ENCODE results near the gene CFAP57. TPM values are rescaled to one million over a fixed set of nuclear protein-coding genes. Genes with fewer than 3 reads are reported as not detected.

CFAP57 gene
- total RNA-seq, 4 donors from 2014 or later: 0.10 to 0.81 (median 0.11) TPM; not detected in 1

DNA sequence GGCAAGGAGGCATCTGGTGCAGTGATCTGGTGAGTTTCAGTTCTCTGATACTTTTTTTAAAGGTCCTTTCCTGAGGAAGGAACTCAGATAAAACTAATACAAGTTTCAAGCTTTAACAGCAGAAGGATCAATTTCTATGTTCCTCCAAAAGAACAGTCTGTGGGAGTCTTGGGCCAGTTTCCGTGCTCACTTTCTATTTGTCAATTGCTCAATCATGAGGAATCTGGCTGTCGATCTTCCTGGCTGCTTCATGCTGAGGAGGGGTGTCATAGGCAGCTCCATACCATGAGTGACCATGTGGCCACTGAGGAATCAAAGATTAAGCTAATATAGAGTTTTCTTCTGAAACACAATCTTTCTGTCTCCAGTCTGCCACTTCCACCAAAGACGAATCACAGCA, 86.2 kb downstream of the CFAP57 start:
- Histone ChIP-seq H3K4me1 (no peaks in the 10 kb centered on the region), H3K27ac (no peak overlapping the region), H3K4me3 (no peak overlapping the region), H3K27me3 (no peaks in the 10 kb centered on the region), H3K36me3 (no peaks in the 10 kb centered on the region), H3K9me3 (no peaks in the 10 kb centered on the region)
- TF ChIP-seq POLR2AphosphoS5 (IDR thresholded peaks at IDR 0.05) (no peak), EP300 (IDR thresholded peaks at IDR 0.05) (no peak)
- 82% methylated on average over 3 of the region's 3 CpGs for WGBS
- no peak for DNase-seq (ENCODE audit: low spot score in 2 of 2)

DNA sequence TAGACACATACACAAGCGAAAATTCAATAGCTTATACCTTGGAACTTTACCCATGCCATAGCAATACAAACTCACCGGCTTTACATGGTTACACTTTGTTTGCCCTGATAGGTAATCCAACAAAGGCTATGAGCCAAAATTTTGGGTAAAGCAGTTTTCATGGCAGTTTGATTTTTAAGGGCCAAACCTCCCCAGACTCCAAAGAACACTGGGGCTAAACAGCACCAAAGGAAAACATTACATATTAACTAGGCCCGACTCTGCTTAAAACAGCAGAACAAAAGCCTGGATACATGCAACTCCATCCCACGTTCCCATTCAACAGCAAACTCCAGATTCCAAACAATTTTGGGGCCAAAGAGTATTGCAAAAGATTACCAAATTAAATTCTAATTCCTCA, 93.3 kb downstream of the CFAP57 start:
- no peaks in the 10 kb centered on the region for H3K36me3 ChIP-seq
- H3K27me3 ChIP-seq: no peaks in the 10 kb centered on the region
- TF ChIP-seq POLR2A (IDR thresholded peaks at IDR 0.05) (no peak), EP300 (IDR thresholded peaks at IDR 0.05) (no peak), POLR2AphosphoS5 (IDR thresholded peaks at IDR 0.05) (no peak)
- TF ChIP-seq, protein P1, sequence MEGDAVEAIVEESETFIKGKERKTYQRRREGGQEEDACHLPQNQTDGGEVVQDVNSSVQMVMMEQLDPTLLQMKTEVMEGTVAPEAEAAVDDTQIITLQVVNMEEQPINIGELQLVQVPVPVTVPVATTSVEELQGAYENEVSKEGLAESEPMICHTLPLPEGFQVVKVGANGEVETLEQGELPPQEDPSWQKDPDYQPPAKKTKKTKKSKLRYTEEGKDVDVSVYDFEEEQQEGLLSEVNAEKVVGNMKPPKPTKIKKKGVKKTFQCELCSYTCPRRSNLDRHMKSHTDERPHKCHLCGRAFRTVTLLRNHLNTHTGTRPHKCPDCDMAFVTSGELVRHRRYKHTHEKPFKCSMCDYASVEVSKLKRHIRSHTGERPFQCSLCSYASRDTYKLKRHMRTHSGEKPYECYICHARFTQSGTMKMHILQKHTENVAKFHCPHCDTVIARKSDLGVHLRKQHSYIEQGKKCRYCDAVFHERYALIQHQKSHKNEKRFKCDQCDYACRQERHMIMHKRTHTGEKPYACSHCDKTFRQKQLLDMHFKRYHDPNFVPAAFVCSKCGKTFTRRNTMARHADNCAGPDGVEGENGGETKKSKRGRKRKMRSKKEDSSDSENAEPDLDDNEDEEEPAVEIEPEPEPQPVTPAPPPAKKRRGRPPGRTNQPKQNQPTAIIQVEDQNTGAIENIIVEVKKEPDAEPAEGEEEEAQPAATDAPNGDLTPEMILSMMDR (IDR thresholded peaks at IDR 0.05): no peak
- H3K4me1 ChIP-seq: peaks cover 6% of the 10 kb centered on the region
- H3K9me3 ChIP-seq: no peaks in the 10 kb centered on the region
- 83% methylated on average over 4 of the region's 4 CpGs for WGBS
- DNase-seq (ENCODE audit: low spot score in 2 of 2): no peak
- H3K27ac ChIP-seq: no peak overlapping the region
- no peak overlapping the region for H3K4me3 ChIP-seq

DNA sequence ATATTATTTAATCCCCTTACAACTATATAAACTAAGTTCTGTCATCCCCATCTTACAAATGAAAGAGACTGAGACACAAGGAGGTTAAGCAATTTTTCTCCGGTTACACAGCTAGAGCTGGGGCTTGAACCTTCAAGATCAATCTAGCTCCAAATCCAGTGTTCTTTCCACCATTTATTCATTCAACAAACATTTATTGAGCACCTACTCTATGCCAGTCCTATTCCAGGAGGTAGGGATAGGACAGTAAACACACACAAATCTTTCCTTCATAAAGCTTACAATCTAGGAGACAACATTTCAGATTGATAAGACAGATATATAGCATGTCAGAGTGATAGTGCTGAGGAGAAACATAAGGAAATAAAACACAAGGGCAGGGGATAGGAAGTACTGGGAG, 94.8 kb downstream of the CFAP57 start:
- Histone ChIP-seq H3K27ac (no peak overlapping the region), H3K4me3 (no peak overlapping the region), H3K9me3 (no peaks in the 10 kb centered on the region), H3K27me3 (peaks cover 6% of the 10 kb centered on the region), H3K36me3 (no peaks in the 10 kb centered on the region), H3K4me1 (peaks cover 14% of the 10 kb centered on the region)
- TF ChIP-seq EP300 (IDR thresholded peaks at IDR 0.05): no peak
- TF ChIP-seq, protein P1 (IDR thresholded peaks at IDR 0.05): no peak
- DNase-seq (ENCODE audit: low spot score in 2 of 2): no peak
- WGBS: 93% methylated on average over 1 of the region's 1 CpG

DNA sequence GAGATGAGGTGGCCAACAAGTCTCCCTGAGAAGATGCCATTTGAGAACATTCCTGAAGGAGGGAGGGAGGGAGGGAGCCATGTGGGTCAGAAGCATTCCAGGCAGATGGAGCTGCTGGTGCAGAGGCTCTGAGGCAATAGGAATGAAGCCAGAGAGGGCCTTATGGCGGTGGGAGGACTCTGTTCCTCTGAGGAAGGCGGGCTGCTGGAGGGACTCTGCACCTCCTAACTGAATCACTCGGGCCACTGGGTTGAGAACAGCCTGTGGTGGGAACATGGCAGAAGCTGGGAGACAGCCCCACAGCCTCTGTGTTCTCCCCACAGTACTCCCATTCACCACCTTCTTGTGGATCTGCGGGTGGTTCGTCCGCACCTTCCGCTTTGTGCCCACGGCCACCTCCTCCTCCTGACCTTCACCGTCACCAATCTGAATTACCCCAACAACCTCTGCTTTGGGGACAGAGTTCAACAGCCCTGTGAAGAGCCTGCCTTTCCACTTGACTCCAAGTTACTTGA, 95.2 kb downstream of the CFAP57 start:
- no peak overlapping the region for H3K27ac ChIP-seq
- H3K4me3 ChIP-seq: no peak overlapping the region
- 87% methylated on average over 9 of the region's 9 CpGs for WGBS
- peak in 1 of 2 donors; percentile 43 for DNase-seq (ENCODE audit: low spot score in 2 of 2)
- H3K4me1 ChIP-seq: peaks cover 14% of the 10 kb centered on the region
- no peaks in the 10 kb centered on the region for H3K36me3 ChIP-seq
- no peak for TF ChIP-seq POLR2AphosphoS5 (IDR thresholded peaks at IDR 0.05)
- H3K27me3 ChIP-seq: peaks cover 6% of the 10 kb centered on the region
- H3K9me3 ChIP-seq: no peaks in the 10 kb centered on the region

DNA sequence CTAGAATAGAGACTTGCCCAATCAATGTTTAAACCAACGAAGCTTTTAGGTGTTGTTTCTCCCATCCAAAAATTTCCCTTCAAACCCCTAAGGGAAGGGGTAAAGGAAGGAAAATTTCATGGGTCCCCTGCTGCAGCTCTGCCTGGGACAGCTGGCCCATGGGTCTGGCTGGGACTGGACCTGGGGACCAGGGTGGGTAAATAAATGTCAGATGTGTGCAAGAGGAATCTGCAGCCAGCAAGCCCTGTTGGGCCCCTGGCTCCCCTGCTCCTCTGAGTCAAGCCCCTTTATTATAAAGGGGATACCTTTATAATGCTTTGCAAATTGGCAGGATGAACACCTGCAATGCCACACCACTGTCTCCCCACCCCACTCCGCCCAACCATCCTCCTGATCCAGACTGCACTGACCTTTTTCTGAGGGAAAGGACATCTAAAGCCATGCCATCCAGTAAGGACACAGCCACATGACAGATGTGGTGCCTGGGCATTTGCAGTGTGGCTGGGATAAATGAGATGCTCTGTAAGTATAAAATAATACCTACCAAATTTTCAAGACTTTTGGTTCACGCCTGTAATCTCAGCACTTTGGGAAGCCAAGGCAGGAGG, 95.8 kb downstream of the CFAP57 start:
- H3K4me3 ChIP-seq: no peak overlapping the region
- H3K27ac ChIP-seq: no peak overlapping the region
- peaks cover 14% of the 10 kb centered on the region for H3K4me1 ChIP-seq
- TF ChIP-seq POLR2A (IDR thresholded peaks at IDR 0.05) (no peak), EP300 (IDR thresholded peaks at IDR 0.05) (no peak), POLR2AphosphoS5 (IDR thresholded peaks at IDR 0.05) (no peak)
- TF ChIP-seq, protein P1 (IDR thresholded peaks at IDR 0.05): no peak
- no peaks in the 10 kb centered on the region for H3K9me3 ChIP-seq
- DNase-seq (ENCODE audit: low spot score in 2 of 2): peak; percentile 20 to 23
- WGBS: 91% methylated on average over 3 of the region's 3 CpGs
- no peaks in the 10 kb centered on the region for H3K36me3 ChIP-seq
- peaks cover 6% of the 10 kb centered on the region for H3K27me3 ChIP-seq

DNA sequence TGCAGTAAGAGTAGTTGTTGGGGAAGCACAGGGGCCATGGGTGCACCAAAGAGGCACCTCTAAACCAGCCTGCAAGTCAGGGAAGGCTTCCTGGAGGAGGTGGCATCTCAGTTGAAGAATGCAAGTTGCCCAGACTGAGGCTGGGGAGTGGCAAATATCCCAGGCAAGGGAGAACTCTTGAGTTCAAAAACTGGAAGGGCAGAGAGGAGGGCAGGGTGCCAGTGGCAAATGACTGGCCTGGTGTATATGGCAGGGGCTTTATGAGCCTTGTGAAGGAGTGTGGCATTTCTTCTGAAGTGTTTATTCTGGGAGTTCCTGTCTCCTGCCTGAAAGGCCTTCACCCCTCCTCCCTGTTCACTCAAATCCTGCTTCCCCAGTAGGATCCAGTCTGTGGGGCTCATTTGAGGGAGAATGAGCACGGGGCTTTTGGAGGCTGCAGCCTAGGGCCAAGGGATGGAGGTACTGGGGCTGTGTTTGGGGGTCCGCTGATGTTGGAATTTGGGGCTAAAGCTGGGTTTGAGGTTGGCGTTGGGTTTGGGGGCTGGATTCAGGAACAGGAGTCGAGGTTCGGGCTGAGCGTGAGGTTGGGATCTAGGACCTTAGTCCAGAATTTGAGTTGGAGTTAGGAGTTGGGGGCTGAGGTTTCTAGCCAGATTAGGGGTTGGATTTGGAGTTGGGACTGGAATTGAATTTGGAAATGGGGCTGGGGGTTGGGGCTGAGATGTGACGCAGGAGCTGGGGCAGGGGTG, 97.7 kb downstream of the CFAP57 start, which contains the start of gene TMEM125:
TSS of gene TMEM125 (plus strand) at position 357 of the 749 bp plus-strand sequence. CDS start 2,740 bp downstream, outside the sequence.
- peak within 1 kb of the TSS; percentile 24 for H3K27ac ChIP-seq
- H3K27me3 ChIP-seq: peaks cover 6% of the 10 kb centered on the region
- 79% methylated on average over 7 of the region's 7 CpGs for WGBS
- TF ChIP-seq, protein P1 (IDR thresholded peaks at IDR 0.05): no peak
- TF ChIP-seq POLR2A (IDR thresholded peaks at IDR 0.05): no peak
- TF ChIP-seq EP300 (IDR thresholded peaks at IDR 0.05): no peak
- TF ChIP-seq POLR2AphosphoS5 (IDR thresholded peaks at IDR 0.05): no peak
- peak within 1 kb of the TSS; percentile 10 for H3K4me3 ChIP-seq
- H3K4me1 ChIP-seq: peaks cover 17% of the 10 kb centered on the region
- no peaks in the 10 kb centered on the region for H3K36me3 ChIP-seq
- no peaks in the 10 kb centered on the region for H3K9me3 ChIP-seq
- DNase-seq (ENCODE audit: low spot score in 2 of 2): peak; percentile 50 to 70

Data from suprapubic skin (tissue), 4 donors.